HG02571 (cell line): ENCODE measurements around the gene TBCA.

Source experiments
- ATAC-seq: cut with Tn5 transposase; IDR thresholded peaks from one replicate; pipeline ENCODE4 v1.9.1; 2021; ENCODE audit warnings: mild to moderate bottlenecking, moderate library complexity; ENCODE audit not compliant: unreplicated experiment

Gene TBCA

GRCh38 chr5:77644371-77645157 lies 131.6 kb downstream of the TBCA start:
- ATAC-seq = no peak

DNA sequence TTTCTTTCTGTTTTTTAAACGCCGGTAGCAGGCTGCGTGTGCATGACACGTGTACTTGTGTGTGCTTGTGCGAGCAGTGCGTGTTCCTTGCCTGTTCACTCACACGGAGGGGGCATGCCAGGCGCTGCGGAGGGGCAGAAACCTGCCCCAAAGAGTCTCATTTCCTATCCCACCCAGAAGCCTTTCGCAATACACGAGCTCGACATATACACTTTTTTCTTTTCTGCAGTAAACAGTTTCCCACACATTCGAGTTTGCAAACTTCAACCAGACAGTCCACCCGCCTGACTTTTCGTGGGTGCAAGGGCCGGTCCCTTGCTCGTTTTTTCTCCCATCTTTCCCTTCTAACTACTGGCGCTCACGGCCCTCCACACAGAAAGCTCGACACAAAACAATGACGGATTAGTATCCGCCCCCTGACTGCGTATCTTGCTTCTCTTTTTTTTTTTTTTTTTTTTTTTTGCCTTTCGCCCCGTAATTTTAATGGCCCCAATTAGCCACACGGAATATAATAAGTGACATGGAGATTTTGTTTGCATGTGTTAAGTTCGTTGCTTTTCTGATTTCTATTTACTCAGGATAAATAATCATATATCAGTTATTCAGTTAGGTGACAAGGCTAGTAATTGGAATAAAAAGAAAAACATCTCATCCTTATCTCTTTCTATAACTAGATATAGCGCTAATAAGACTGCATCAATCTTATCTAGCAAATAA lies 132.3 kb downstream of the TBCA start:
- ATAC-seq = no peak

GRCh38 chr5:77642738-77643653 lies 133.1 kb downstream of the TBCA start:
- no peak for ATAC-seq

DNA sequence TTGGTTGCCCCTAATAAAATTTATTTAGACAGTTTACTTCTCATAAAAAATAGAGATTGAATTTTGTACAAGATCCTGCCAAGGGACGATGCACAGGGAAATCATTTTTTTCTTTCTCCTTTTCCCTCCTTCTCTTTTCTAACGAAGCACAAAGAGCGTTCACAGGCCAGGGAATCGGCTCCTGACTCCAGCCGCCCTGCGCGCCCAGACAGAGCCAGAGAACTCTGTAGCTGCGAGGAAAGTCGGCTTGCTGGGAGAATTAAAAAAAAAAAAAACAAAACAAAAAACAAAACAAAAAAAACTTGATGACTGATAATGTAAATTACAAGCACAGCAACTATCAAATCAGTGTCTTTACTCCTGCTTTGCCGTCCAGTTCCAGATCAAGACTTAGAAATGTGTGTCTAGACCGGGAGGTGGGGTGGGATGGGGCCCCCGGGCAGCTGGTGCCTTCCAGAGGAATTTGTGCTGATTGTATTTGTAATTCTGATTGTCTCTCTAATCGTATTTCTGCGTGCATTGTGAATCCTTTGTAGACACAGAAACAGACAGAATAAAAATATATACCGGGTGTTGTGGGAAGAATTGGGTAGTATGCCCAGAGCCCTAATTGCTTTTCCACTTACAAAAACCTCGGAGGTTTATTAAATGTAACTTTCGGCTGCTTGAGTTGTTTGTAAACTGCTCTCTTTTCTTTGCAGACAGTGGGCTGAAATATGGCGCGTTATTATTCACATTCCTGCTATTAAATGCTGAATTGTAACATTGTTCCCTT lies 134.0 kb downstream of the TBCA start:
- no peak for ATAC-seq

DNA sequence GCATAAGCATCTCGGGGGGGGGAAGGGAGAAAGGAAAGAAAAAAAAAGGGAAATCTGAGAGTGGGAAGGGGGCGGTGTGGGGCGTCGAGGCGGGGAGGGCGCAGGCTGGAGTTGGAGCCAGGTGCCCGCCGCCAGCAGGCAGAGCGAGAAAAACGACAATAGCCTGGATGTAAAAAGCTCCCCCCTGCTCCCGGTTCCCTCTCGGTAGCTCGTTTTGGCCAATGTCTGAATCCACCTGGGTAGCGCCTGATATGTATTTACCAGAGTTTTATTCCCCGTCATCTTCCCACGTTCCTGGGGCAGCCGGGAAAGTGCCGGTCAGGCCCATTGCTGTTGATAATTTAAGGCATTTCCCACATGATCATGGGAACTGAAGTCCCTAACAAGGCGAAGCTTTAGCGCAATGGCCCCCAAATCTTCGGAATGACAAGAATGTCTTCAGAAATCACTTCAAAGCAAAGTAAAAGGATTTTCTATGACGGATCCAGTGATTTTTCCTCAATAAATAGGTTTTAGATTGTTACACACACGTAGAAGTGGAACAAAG lies 134.7 kb downstream of the TBCA start:
- no peak for ATAC-seq
